ENCODE data around the gene MRFAP1.
"Not testable (repeated sequence)": the region's sequence is repeated elsewhere in the genome, so short reads cannot be mapped to it uniquely, and the experiment has no call there.

MRFAP1 gene

DNA sequence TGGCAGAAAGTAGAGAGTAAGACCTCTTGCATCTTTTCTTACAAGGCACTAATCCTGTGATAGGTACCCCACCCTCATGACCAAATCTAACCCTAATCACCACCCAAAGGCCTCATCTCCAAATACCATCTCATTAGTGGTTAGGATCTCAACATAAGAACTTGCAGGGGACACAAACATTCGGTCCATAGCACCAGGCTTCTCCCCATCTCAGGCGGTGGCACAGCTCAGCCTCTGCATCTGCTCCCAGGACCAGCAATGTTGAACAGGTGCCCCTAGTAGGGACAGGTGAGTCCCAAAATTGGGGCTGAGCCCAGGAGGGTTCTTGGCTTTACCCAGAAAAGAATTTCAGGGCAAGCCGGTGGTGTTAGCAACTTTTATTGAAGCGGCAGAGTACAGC is 8.4 kb upstream of the MRFAP1 start:
- in situ Hi-C loops (cut with MboI; ENCODE audit: low sequenced_read_pairs) = no loop called here

GRCh38 chr4:6633091-6633906 is 7.2 kb upstream of the MRFAP1 start:
- in situ Hi-C loops (cut with MboI; ENCODE audit: low sequenced_read_pairs) = no loop called here

GRCh38 chr4:6634746-6635145 is 5.7 kb upstream of the MRFAP1 start:
- in situ Hi-C loops (cut with MboI; ENCODE audit: low sequenced_read_pairs) = no loop called here

DNA sequence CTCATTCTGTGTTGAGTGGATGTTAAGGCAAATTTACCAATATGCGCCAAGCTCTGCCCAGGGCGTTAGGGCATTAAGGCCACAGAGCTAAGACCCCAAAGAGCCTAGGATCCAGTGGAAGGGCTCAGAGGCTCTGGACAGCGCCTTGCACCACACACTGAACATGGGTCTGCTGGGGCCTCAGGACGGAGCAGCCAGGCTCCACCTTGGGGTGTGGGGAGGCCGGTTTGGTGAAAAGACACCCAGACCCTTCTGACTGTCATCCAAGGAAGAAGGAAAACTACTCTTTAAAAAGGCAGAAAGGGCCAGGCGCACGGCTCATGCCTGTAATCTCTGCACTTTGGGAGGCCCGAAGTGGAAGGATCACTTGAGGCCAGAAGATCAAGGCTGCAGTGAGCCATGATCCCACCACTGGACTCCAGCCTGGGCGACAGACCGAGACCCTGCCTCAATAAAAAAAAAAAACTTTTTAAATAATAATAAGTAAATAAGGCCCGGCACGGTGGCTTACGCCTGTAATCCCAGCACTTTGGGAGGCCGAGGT is 1.3 kb upstream of the MRFAP1 start:
- in situ Hi-C loops (cut with MboI; ENCODE audit: low sequenced_read_pairs) = no loop called here

DNA sequence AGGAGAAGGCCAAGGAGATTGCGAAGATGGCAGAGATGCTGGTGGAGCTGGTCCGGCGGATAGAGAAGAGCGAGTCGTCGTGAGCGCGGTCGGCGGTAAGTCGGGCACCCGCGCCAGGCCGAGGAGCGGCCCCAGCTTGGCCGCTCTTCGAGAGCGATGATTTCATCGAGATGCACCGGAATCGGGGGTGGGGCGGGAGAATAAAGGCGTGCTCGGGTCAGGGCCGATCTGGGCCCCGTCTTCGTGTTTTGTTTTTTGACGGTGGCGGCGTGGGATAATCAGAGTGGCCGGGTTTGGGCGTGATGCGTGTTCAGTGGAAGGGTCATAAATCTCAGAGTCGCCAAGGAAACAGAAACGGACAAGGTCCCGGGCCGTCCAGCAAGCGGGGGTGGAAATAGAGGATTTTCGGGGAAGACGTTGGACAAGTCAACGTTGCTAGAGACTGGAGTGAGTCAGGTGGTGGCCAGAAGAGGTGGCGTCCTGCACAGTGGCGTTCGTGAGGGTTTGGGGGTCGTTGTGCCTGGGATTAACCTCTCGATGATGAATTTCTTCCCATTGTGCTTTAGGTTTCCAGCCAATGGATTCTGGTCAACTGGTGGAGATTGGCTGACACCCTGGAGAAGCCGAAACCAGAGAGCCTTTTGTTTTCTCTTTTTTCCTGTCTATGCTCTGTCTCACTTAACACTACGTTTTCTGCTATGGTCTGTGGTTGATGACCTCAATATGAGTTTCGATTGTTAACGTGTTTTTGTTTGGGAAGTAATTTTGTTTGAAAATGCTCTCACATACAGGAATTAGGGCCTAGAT is 882 bp downstream of the MRFAP1 start:
- in situ Hi-C loops (cut with MboI; ENCODE audit: low sequenced_read_pairs) = no loop called here

- in situ Hi-C loops (cut with MboI; ENCODE audit: low sequenced_read_pairs) = no loop called here
Observed at GRCh38 chr4:6641971-6642320, 1.5 kb downstream of the MRFAP1 start.

GRCh38 chr4:6643141-6643847 is 2.8 kb downstream of the MRFAP1 start:
- in situ Hi-C loops (cut with MboI; ENCODE audit: low sequenced_read_pairs) = no loop called here

- in situ Hi-C loops (cut with MboI; ENCODE audit: low sequenced_read_pairs) = no loop called here
Observed at GRCh38 chr4:6644792-6645530, 4.5 kb downstream of the MRFAP1 start.

DNA sequence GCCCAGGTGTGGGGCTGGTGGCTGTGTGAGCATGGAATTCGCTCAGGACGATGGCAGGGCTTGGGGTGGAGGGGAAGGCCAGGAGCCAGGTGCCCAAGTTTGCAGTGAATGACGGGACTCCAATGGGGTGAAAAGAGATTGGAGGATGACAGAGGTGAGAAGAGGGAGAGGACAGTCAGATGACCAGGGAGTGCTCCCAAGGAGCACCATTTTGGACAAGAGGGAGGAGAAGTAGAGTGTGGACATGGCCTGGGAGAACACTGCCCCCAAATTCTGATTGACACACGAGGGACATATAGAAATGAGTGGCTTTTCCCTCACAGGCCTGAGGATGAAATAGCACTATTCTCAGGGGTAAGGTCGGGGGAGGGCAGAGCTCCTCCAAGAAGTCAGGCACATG is 6.7 kb downstream of the MRFAP1 start:
- in situ Hi-C loops (cut with MboI; ENCODE audit: low sequenced_read_pairs) = no loop called here

DNA sequence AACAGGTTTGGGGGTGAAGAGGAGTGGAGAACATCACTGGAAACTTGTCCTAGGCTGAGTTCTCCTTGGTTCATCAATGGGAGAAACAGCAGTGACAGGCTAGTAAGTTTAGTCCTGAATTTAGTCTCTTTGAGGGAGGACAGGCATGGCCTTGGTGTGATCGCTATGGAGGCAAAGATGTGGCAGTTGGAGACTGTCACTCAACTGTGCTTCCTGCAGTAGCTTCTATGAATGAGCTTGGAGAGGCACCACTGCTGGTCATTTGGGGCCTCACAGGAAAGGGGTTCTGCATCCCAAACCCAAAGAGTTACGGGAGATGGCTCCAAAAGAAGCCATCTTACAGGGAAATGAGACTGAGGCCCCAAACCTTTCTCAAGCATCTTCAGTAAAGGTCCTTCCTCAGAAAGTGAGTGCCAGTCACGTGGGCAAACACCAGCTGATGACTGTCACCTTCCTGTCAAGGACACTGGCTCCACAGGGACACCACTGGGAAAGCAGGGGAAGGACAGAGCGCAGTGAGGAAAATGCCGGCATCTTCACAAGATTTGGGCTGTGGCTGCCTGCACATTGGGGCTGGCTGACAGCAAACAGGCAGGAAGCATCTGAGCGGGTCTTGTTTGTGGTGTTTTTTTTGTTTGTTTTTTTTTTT is 7.2 kb downstream of the MRFAP1 start:
- in situ Hi-C loops (cut with MboI; ENCODE audit: low sequenced_read_pairs) = no loop called here

- in situ Hi-C loops (cut with MboI; ENCODE audit: low sequenced_read_pairs) = no loop called here
Observed at GRCh38 chr4:6649216-6649615, 8.7 kb downstream of the MRFAP1 start.

GRCh38 chr4:6654211-6654610 is 13.7 kb downstream of the MRFAP1 start:
- in situ Hi-C loops (cut with MboI; ENCODE audit: low sequenced_read_pairs) = not testable (repeated sequence)

- in situ Hi-C loops (cut with MboI; ENCODE audit: low sequenced_read_pairs) = not testable (repeated sequence)
Observed at GRCh38 chr4:6655291-6655690, 14.8 kb downstream of the MRFAP1 start.

- in situ Hi-C loops (cut with MboI; ENCODE audit: low sequenced_read_pairs) = no loop called here
Observed at GRCh38 chr4:6655924-6656323, 15.4 kb downstream of the MRFAP1 start.

DNA sequence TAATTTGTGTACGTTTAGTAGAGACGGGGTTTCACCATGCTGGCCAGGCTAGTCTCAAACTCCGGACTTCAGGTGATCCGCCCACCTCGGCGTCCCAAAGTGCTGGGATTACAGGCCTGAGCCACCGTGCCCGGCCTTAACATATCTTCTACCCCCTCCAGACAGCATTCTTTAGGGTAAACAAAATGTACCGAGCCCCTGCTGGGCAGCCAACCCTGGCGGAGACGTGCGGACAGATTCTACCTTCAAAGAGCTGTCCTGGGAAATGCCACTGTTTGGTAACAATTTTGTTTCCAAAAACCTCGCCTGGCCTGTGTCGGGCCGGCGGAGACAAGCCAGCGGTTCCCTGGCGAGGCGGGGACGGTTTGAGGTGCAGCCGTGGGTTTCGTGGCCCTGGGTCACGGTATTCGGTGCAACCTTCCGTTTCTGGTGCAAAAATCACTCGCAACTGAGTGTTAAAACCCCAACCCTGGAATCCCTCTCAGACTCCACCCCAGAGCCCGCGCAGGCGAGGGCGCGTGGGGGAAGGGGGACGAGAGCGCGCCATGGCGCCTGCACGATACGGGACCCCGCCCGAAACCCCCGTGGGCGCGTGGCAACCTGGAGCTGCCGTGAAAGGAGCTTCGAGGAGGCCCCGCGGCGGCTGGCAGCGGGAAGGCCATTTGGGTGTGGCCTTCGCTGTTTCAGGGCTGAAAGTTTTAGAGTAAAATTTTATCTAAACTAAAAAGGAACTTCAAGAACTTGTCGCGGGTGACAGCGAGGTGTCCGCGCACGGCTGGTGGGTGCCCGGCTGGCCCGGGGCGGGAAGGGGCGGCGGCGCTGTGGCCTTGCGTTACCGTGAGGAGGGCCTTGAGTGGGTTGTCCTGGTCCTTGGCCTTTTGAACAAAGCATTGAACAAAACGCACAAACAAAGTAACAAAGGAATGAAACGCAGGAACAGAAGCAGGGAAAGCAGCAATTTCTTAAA is 17.0 kb downstream of the MRFAP1 start:
- in situ Hi-C loops (cut with MboI; ENCODE audit: low sequenced_read_pairs) = no loop called here

DNA sequence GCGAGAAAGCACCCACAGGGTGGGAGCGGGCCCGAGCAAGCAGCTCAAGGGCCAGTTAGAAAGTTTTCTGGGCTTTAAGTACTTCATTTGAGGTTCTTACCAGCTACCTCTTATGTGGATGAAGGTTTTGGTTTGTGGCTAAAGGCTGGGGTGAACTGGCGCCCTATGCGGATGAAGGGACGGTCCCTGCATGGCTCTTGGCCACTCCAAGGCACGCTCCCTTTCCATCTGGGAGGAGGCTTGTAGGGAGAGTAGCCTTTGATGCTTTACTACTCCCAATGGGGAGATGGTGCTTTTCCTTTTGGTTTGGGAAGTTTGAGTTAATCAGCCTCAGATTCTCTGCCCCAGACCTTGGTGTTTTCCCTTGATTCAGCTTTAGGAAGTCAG is 17.7 kb downstream of the MRFAP1 start:
- in situ Hi-C loops (cut with MboI; ENCODE audit: low sequenced_read_pairs) = no loop called here

DNA sequence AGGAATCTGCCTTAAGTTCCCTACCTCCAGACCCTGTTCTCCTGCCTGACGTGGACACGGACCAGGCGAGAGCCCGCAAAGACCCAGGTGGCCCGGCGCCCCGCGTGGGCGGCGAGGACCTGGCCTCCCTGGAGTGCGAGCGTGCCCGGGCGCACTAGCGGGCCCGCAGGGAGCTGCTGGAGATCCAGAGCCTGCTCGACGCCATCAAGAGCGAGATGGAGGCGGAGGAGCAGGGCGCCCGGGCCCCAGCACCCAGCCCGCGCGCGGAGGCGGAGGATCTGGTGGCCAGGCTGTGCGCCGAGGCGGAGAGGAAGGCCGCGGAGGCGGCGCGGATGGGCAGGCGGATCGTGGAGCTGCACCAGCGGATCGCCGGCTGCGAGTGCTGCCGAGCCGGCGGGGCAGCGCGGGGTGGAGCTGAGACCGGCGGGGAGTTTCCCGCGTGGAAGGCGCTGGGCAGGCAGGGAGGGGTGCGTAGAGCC is 18.2 kb downstream of the MRFAP1 start:
- in situ Hi-C loops (cut with MboI; ENCODE audit: low sequenced_read_pairs) = no loop called here

DNA sequence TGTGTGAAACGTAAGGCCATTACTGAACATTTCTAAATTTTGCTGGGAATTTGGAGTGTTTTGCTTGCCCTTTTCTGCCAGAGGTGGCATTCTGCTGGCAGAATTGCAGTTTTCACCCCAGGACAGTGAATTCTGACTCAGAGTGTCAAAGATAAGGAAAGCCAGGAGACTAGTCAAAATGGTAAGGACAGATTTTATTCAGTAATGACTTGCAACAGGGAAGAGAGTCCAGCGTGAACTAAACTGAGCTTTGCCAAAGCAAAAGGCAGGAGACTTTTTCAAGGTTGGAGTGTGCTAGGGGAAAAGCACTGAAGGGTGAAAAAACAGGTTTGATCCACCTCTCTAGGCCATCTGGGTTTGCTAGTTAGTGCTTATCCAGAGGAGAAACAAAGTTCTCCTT is 19.4 kb downstream of the MRFAP1 start:
- in situ Hi-C loops (cut with MboI; ENCODE audit: low sequenced_read_pairs) = no loop called here

DNA sequence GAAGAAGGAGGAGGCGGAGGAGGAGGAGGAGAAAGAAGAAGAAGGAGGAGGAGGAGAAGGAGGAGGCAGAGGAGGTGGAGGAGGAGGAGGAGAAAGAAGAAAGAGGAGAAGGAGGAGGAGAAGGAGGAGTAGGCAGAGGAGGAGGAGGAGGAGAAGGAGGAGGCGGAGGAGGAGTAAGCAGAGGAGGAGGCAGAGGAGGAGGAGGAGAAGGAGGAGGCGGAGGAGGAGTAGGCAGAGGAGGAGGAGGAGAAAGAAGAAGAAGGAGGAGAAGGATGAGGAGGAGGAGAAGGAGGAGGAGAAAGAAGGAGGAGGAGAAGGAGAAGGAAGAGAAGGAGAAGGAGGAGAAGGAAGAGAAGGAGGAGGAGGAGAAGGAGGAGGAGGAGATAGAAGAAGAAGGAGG is 19.9 kb downstream of the MRFAP1 start:
- in situ Hi-C loops (cut with MboI; ENCODE audit: low sequenced_read_pairs) = no loop called here

Data from hTERT RPE-1 (cell line).